A549 (cell line): ENCODE results near the gene C2orf49. TPM values are rescaled to one million over a fixed set of nuclear protein-coding genes. Genes with fewer than 3 reads are reported as not detected.

Experiments used
- ATAC-seq, 2 experiments: fragments of 200-7000 bp in 1 of 2; fragments of >200 bp in 1 of 2; cut with Nextera tagmentation in 1 of 2; cut with Tn5 transposase in 1 of 2; 3 replicates each; pipeline versions ENCODE4 v1.8.0 to v1.9.1; 2018 to 2020; ENCODE audit warnings: mild to moderate bottlenecking in 1 of 2, moderate library complexity in 1 of 2
- CTCF ChIA-PET: fragments of 300-600 bp; sonication (Branson Sonifier 250); formaldehyde crosslinking; extraction: SDS; loops from one replicate; lab custom pipeline; 2021; ENCODE audit warnings: antibody characterized with exemption, inconsistent platforms; lab: Yijun Ruan, JAX
- POLR2A ChIA-PET: fragments of 350-600 bp; formaldehyde crosslinking; extraction: SDS; loops from one replicate; lab custom pipeline; 2021; ENCODE audit warnings: antibody characterized with exemption, inconsistent platforms; lab: Yijun Ruan, JAX
- DNase-seq, 2 experiments: peaks; one replicate each; pipeline versions ENCODE4 v3.0.0 to v3.0.0-alpha.2; 2011 to 2016; ENCODE audit warnings: low read depth in 1 of 2, low spot score in 1 of 2
- FAIRE-seq: peaks from 2 replicates; lab custom pipeline; 2011; peaks lifted over from hg19 to GRCh38; lab: Jason Lieb, UNC
- H3K27ac ChIP-seq, 2 experiments: fragments of >200 bp; sonication (Bioruptor Twin); formaldehyde crosslinking; 3 replicates each; pipeline ENCODE4 v1.5.1; 2016 to 2017
- H3K4me1 ChIP-seq: fragments of >200 bp; sonication (Bioruptor Twin); formaldehyde crosslinking; 3 replicates; pipeline ENCODE4 v1.6.1; 2016
- H3K4me2 ChIP-seq: fragments of >200 bp; sonication (Bioruptor Twin); formaldehyde crosslinking; 3 replicates; pipeline ENCODE4 v1.6.1; 2016
- H3K4me3 ChIP-seq: fragments of >200 bp; sonication (Bioruptor Twin); formaldehyde crosslinking; 3 replicates; pipeline ENCODE4 v1.5.1; 2016
- H3K9me3 ChIP-seq: fragments of >200 bp; sonication (Bioruptor Twin); formaldehyde crosslinking; 3 replicates; pipeline ENCODE4 v1.6.1; 2016
- BHLHE40 ChIP-seq: IDR thresholded peaks from 2 replicates; pipeline ENCODE4 v1.6.1; 2012; ENCODE audit warnings: low read depth, low read length, inconsistent platforms
- CBX8 ChIP-seq: fragments of 200-600 bp; sonication (generic); IDR thresholded peaks from 2 replicates; pipeline ENCODE4 v1.6.1; 2016
- CEBPB ChIP-seq, 2 experiments: fragments of >200 bp in 1 of 2; sonication (Bioruptor Twin) in 1 of 2; formaldehyde crosslinking in 1 of 2; IDR thresholded peaks; 2 replicates each; pipeline ENCODE4 v1.6.1; 2012 to 2016
- CHD4 ChIP-seq: fragments of 200-600 bp; sonication (generic); IDR thresholded peaks from 2 replicates; pipeline ENCODE4 v1.6.1; 2016; ENCODE audit warnings: antibody characterized with exemption, mild to moderate bottlenecking, borderline replicate concordance
- EHF ChIP-seq: fragments of 250-450 bp; sonication (Bioruptor Pico); IDR thresholded peaks from 2 replicates; pipeline ENCODE4 v1.5.0; 2020; ENCODE audit warnings: mild to moderate bottlenecking
- EHMT2 ChIP-seq: fragments of 200-600 bp; sonication (generic); IDR thresholded peaks from 2 replicates; pipeline ENCODE4 v1.6.1; 2016; ENCODE audit warnings: antibody characterized with exemption, low read depth, mild to moderate bottlenecking, moderate library complexity
- EP300 ChIP-seq, 2 experiments: fragments of >200 bp; sonication (Bioruptor Twin); formaldehyde crosslinking; IDR thresholded peaks; 2 replicates in 1 of 2; 3 replicates in 1 of 2; pipeline ENCODE4 v1.6.1; 2016 to 2017
- FOXS1 ChIP-seq: fragments of 250-450 bp; sonication (Bioruptor Pico); IDR thresholded peaks from 2 replicates; pipeline ENCODE4 v1.5.0; 2020; ENCODE audit warnings: mild to moderate bottlenecking, moderate library complexity
- HDAC2 ChIP-seq: fragments of 200-600 bp; sonication (generic); IDR thresholded peaks from 2 replicates; pipeline ENCODE4 v1.6.1; 2016
- HES2 ChIP-seq: fragments of >200 bp; sonication (Bioruptor Twin); formaldehyde crosslinking; IDR thresholded peaks from 2 replicates; pipeline ENCODE4 v1.6.1; 2016
- HEYL ChIP-seq: fragments of 250-450 bp; sonication (Bioruptor Pico); IDR thresholded peaks from 2 replicates; pipeline ENCODE4 v1.8.0; 2021; ENCODE audit warnings: mild to moderate bottlenecking, moderate library complexity
- HOXA7 ChIP-seq: fragments of 250-450 bp; sonication (Bioruptor Pico); IDR thresholded peaks from 2 replicates; pipeline ENCODE4 v1.5.0; 2020; ENCODE audit warnings: mild to moderate bottlenecking, moderate library complexity
- HOXB13 ChIP-seq: fragments of 250-450 bp; sonication (Bioruptor Pico); IDR thresholded peaks from 2 replicates; pipeline ENCODE4 v1.5.0; 2020; ENCODE audit warnings: low read depth, mild to moderate bottlenecking, moderate library complexity
- JUNB ChIP-seq: fragments of >200 bp; sonication (Bioruptor Twin); formaldehyde crosslinking; IDR thresholded peaks from 2 replicates; pipeline ENCODE4 v1.6.1; 2016
- KDM1A ChIP-seq: fragments of 200-600 bp; sonication (generic); IDR thresholded peaks from 2 replicates; pipeline ENCODE4 v1.6.1; 2016; ENCODE audit warnings: low read depth, mild to moderate bottlenecking
- KDM5A ChIP-seq: fragments of 200-600 bp; sonication (generic); IDR thresholded peaks from 2 replicates; pipeline ENCODE4 v1.6.1; 2016; ENCODE audit warnings: antibody characterized with exemption, mild to moderate bottlenecking
- MYC ChIP-seq: IDR thresholded peaks from 2 replicates; pipeline ENCODE4 v1.6.1; 2012; ENCODE audit warnings: mild to moderate bottlenecking, inconsistent platforms, low read length, improper control_type of control experiment, borderline replicate concordance
- NR3C1 ChIP-seq: fragments of >200 bp; sonication (Bioruptor Twin); formaldehyde crosslinking; IDR thresholded peaks from 3 replicates; pipeline ENCODE4 v1.6.1; 2017
- POLR2A ChIP-seq: IDR thresholded peaks from 2 replicates; pipeline ENCODE4 v1.6.1; 2012; ENCODE audit warnings: mild to moderate bottlenecking, low read length
- RAD21 ChIP-seq, 2 experiments: fragments of >200 bp in 1 of 2; sonication (Bioruptor Twin) in 1 of 2; formaldehyde crosslinking in 1 of 2; IDR thresholded peaks in 1 of 2; conservative IDR thresholded peaks in 1 of 2; 2 replicates in 1 of 2; 3 replicates in 1 of 2; pipeline ENCODE4 v1.6.1; 2012 to 2018; ENCODE audit warnings: inconsistent platforms in 1 of 2
- REST ChIP-seq: fragments of 200-600 bp; sonication (generic); IDR thresholded peaks from 2 replicates; pipeline ENCODE4 v1.6.1; 2016; ENCODE audit warnings: antibody characterized with exemption, mild to moderate bottlenecking, moderate library complexity
- RFX5 ChIP-seq: fragments of 450-650 bp; IDR thresholded peaks from 2 replicates; pipeline ENCODE4 v1.7.1; 2014; ENCODE audit warnings: antibody characterized with exemption, mild to moderate bottlenecking, moderate library complexity
- SREBF2 ChIP-seq: fragments of 450-650 bp; IDR thresholded peaks from 2 replicates; pipeline ENCODE4 v1.6.1; 2014; ENCODE audit warnings: mild to moderate bottlenecking, moderate library complexity
- TP53 ChIP-seq: fragments of 250-450 bp; sonication (Bioruptor Pico); IDR thresholded peaks from 2 replicates; pipeline ENCODE4 v1.5.0; 2021; ENCODE audit warnings: mild to moderate bottlenecking, moderate library complexity
- whole genome bisulfite sequencing: methylation state at CpG from one replicate; pipeline ENCODE4 v1.1.6; 2017; ENCODE audit errors: missing lambda C conversion rate; 5-methylcytosine and 5-hydroxymethylcytosine counted together
- polyA plus RNA-seq, 4 experiments: library from polyadenylated mRNA; depleted of rRNA in 3 of 4; stranded (reverse); fragments of >200 nt; fragmentation: RNase III in 1 of 4; extraction: RNeasy Plus Mini Kit Qiagen cat#74134 plus additional on column Dnase treatment in 1 of 4; gene quantifications; 2 replicates in 3 of 4; 3 replicates in 1 of 4; pipeline ENCODE4 v1.2.3, GENCODE V29; 2011 to 2017
- TF ChIP-seq, protein P1 (sequence below): fragments of >200 bp; sonication (Bioruptor Twin); formaldehyde crosslinking; IDR thresholded peaks from 3 replicates; pipeline ENCODE4 v1.5.1; 2016
- TF ChIP-seq, protein P2 (sequence below): fragments of 250-450 bp; sonication (Bioruptor Pico); IDR thresholded peaks from 2 replicates; pipeline ENCODE4 v1.5.0; 2021; ENCODE audit warnings: mild to moderate bottlenecking, moderate library complexity, borderline replicate concordance
- TF ChIP-seq, protein P3 (sequence below): fragments of 450-650 bp; IDR thresholded peaks from 2 replicates; pipeline ENCODE4 v1.6.1; 2014; ENCODE audit warnings: antibody characterized with exemption
- TF ChIP-seq, protein P4 (sequence below): fragments of 250-450 bp; sonication (Bioruptor Pico); IDR thresholded peaks from 2 replicates; pipeline ENCODE4 v1.5.0; 2020; ENCODE audit warnings: low read depth, mild to moderate bottlenecking, moderate library complexity
- TF ChIP-seq, protein P5 (sequence below): fragments of >200 bp; sonication (Bioruptor Twin); formaldehyde crosslinking; IDR thresholded peaks from 3 replicates; pipeline ENCODE4 v1.6.1; 2016

C2orf49 gene
- polyA plus RNA-seq, 2 of the 4 experiments (the other 2 are of a cell fraction) = 19.4 to 25.7 TPM

DNA sequence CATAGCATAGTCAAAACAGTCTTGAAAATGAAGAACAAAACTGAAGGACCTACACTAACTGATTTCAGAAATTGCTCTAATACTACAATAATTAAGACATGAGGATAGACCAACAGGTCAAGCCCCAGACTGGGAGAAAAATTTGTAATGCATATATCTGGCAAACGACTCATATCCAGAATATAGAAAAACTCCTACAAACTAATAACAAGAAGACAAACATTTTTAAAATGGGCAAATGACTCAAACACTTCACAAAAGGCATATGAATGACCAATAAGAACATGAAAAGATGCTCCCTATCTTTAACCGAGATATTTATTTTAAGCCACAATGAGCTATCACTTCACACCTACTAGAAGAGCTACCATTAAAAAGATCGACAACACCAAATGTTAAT is 22.0 kb upstream of the C2orf49 start:
- 81% methylated on average over 3 of the region's 3 CpGs for WGBS
- Histone ChIP-seq H3K4me3 (no peak overlapping the region), H3K4me2 (no peak overlapping the region), H3K27ac (no peak overlapping the region), H3K9me3 (no peaks in the 10 kb centered on the region), H3K4me1 (peaks cover 4% of the 10 kb centered on the region; the same call in 1 of the 3 replicates)
- no peak for FAIRE-seq
- POLR2A ChIA-PET = no interaction called here
- no peak for DNase-seq
- TF ChIP-seq, protein P1, sequence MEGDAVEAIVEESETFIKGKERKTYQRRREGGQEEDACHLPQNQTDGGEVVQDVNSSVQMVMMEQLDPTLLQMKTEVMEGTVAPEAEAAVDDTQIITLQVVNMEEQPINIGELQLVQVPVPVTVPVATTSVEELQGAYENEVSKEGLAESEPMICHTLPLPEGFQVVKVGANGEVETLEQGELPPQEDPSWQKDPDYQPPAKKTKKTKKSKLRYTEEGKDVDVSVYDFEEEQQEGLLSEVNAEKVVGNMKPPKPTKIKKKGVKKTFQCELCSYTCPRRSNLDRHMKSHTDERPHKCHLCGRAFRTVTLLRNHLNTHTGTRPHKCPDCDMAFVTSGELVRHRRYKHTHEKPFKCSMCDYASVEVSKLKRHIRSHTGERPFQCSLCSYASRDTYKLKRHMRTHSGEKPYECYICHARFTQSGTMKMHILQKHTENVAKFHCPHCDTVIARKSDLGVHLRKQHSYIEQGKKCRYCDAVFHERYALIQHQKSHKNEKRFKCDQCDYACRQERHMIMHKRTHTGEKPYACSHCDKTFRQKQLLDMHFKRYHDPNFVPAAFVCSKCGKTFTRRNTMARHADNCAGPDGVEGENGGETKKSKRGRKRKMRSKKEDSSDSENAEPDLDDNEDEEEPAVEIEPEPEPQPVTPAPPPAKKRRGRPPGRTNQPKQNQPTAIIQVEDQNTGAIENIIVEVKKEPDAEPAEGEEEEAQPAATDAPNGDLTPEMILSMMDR = no peak
- no peak for TF ChIP-seq SREBF2
- no peak for TF ChIP-seq NR3C1
- no peak for TF ChIP-seq REST
- no peak for TF ChIP-seq CBX8
- no peak for TF ChIP-seq EHMT2
- no peak for TF ChIP-seq TP53 (CRISPR knock-in tag)
- no peak for TF ChIP-seq EP300 (IDR thresholded peaks at IDR 0.05)
- no peak for TF ChIP-seq RAD21 (conservative IDR thresholded peaks at IDR 0.05 in 1 of 2, IDR thresholded peaks at IDR 0.05 in 1 of 2)
- no peak for TF ChIP-seq JUNB
- no peak for TF ChIP-seq RFX5
- TF ChIP-seq, protein P2, sequence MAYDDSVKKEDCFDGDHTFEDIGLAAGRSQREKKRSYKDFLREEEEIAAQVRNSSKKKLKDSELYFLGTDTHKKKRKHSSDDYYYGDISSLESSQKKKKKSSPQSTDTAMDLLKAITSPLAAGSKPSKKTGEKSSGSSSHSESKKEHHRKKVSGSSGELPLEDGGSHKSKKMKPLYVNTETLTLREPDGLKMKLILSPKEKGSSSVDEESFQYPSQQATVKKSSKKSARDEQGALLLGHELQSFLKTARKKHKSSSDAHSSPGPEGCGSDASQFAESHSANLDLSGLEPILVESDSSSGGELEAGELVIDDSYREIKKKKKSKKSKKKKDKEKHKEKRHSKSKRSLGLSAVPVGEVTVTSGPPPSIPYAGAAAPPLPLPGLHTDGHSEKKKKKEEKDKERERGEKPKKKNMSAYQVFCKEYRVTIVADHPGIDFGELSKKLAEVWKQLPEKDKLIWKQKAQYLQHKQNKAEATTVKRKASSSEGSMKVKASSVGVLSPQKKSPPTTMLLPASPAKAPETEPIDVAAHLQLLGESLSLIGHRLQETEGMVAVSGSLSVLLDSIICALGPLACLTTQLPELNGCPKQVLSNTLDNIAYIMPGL (CRISPR knock-in tag) = no peak
- no peak for TF ChIP-seq CEBPB (IDR thresholded peaks at IDR 0.05)
- TF ChIP-seq FOXS1 (CRISPR knock-in tag) = no peak
- TF ChIP-seq HDAC2 = no peak
- no peak for TF ChIP-seq KDM5A
- no peak for TF ChIP-seq HEYL
- TF ChIP-seq, protein P3, sequence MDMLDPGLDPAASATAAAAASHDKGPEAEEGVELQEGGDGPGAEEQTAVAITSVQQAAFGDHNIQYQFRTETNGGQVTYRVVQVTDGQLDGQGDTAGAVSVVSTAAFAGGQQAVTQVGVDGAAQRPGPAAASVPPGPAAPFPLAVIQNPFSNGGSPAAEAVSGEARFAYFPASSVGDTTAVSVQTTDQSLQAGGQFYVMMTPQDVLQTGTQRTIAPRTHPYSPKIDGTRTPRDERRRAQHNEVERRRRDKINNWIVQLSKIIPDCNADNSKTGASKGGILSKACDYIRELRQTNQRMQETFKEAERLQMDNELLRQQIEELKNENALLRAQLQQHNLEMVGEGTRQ = no peak
- TF ChIP-seq CHD4 = no peak
- TF ChIP-seq, all 56 proteins: peak for 0
- CTCF ChIA-PET = no interaction called here
- no peak for ATAC-seq

GRCh38 chr2:105317937-105318336 is 19.4 kb upstream of the C2orf49 start:
- no peak overlapping the region for H3K4me3 ChIP-seq
- DNase-seq (no peak), FAIRE-seq (no peak), ATAC-seq (no peak)
- no peaks in the 10 kb centered on the region for H3K9me3 ChIP-seq
- no peak overlapping the region for H3K4me2 ChIP-seq
- no peaks in the 10 kb centered on the region for H3K4me1 ChIP-seq
- WGBS = 95% methylated on average over 3 of the region's 3 CpGs
- ChIA-PET POLR2A (no interaction called here), CTCF (interaction anchor here (1.7 kb wide), 1 partner anchor 12 kb away, joined by 5 read pairs; the partner anchor contains the start of gene TGFBRAP1)
- H3K27ac ChIP-seq = no peak overlapping the region
- TF ChIP-seq EHF (CRISPR knock-in tag) = no peak
- TF ChIP-seq EP300 (IDR thresholded peaks at IDR 0.05) = no peak
- no peak for TF ChIP-seq HOXB13 (CRISPR knock-in tag)
- TF ChIP-seq HES2 = no peak
- TF ChIP-seq HOXA7 = no peak
- no peak for TF ChIP-seq POLR2A
- TF ChIP-seq BHLHE40 = no peak
- TF ChIP-seq, protein P4, sequence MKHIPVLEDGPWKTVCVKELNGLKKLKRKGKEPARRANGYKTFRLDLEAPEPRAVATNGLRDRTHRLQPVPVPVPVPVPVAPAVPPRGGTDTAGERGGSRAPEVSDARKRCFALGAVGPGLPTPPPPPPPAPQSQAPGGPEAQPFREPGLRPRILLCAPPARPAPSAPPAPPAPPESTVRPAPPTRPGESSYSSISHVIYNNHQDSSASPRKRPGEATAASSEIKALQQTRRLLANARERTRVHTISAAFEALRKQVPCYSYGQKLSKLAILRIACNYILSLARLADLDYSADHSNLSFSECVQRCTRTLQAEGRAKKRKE (CRISPR knock-in tag) = no peak
- no peak for TF ChIP-seq MYC
- TF ChIP-seq KDM1A = no peak
- no peak for TF ChIP-seq RAD21 (conservative IDR thresholded peaks at IDR 0.05 in 1 of 2, IDR thresholded peaks at IDR 0.05 in 1 of 2)
- TF ChIP-seq, protein P5, sequence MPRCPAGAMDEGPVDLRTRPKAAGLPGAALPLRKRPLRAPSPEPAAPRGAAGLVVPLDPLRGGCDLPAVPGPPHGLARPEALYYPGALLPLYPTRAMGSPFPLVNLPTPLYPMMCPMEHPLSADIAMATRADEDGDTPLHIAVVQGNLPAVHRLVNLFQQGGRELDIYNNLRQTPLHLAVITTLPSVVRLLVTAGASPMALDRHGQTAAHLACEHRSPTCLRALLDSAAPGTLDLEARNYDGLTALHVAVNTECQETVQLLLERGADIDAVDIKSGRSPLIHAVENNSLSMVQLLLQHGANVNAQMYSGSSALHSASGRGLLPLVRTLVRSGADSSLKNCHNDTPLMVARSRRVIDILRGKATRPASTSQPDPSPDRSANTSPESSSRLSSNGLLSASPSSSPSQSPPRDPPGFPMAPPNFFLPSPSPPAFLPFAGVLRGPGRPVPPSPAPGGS = no peak
